ENCODE measurements around the gene ASXL2. TPM values are rescaled to one million over a fixed set of nuclear protein-coding genes. Genes with fewer than 3 reads are reported as not detected.
"Not testable (repeated sequence)": the region's sequence is repeated elsewhere in the genome, so short reads cannot be mapped to it uniquely, and the experiment has no call there.

ASXL2 gene
- total RNA-seq, 2 donors from 2014 or later: 31.8 to 40.2 TPM

GRCh38 chr2:25709349-25709748, 168.9 kb downstream of the ASXL2 start:
- Mint-ChIP-seq H3K36me3 (no peaks in the 10 kb centered on the region), H3K9me3 (no peaks in the 10 kb centered on the region), H3K27ac (no peak overlapping the region)
- DNase-seq (ENCODE audit: low spot score in 2 of 2) (no peak), ATAC-seq (no peak)

GRCh38 chr2:25707927-25708590, 170.2 kb downstream of the ASXL2 start:
- ATAC-seq (peak in 1 of 2 donors; percentile 14), DNase-seq (ENCODE audit: low spot score in 2 of 2) (no peak)
- Mint-ChIP-seq H3K27ac (no peak overlapping the region), H3K36me3 (no peaks in the 10 kb centered on the region), H3K9me3 (no peaks in the 10 kb centered on the region)

GRCh38 chr2:25705575-25705974, 172.7 kb downstream of the ASXL2 start:
- not testable (repeated sequence) for ATAC-seq

GRCh38 chr2:25701801-25702200, 176.5 kb downstream of the ASXL2 start:
- DNase-seq (ENCODE audit: low spot score in 2 of 2): no peak
- no peak for ATAC-seq
- no peaks in the 10 kb centered on the region for H3K36me3 Mint-ChIP-seq
- no peaks in the 10 kb centered on the region for H3K9me3 Mint-ChIP-seq
- H3K27ac Mint-ChIP-seq: no peak overlapping the region

More at GRCh38 chr2:25705575-25705974, 172.7 kb downstream of the ASXL2 start:
- not testable (repeated sequence) for H3K9me3 Mint-ChIP-seq; H3K27ac Mint-ChIP-seq; H3K36me3 Mint-ChIP-seq; DNase-seq (ENCODE audit: low spot score in 2 of 2)

GRCh38 chr2:25700221-25700660, 178.0 kb downstream of the ASXL2 start:
- DNase-seq (ENCODE audit: low spot score in 2 of 2) (peak in 1 of 2 donors; percentile 26), ATAC-seq (no peak)
- no peak overlapping the region for H3K27ac Mint-ChIP-seq
- no peaks in the 10 kb centered on the region for H3K9me3 Mint-ChIP-seq
- H3K36me3 Mint-ChIP-seq: no peaks in the 10 kb centered on the region

- Mint-ChIP-seq H3K27ac (no peak overlapping the region), H3K36me3 (no peaks in the 10 kb centered on the region), H3K9me3 (no peaks in the 10 kb centered on the region)
- no peak for DNase-seq (ENCODE audit: low spot score in 2 of 2)
- ATAC-seq: no peak
These were observed 179.1 kb downstream of the ASXL2 start for GRCh38 chr2:25699216-25699615.

GRCh38 chr2:25698752-25699151, 179.5 kb downstream of the ASXL2 start:
- no peak overlapping the region for H3K27ac Mint-ChIP-seq
- H3K9me3 Mint-ChIP-seq: no peaks in the 10 kb centered on the region
- DNase-seq (ENCODE audit: low spot score in 2 of 2): no peak
- no peaks in the 10 kb centered on the region for H3K36me3 Mint-ChIP-seq
- ATAC-seq: peak; percentile 28 to 71

- ATAC-seq (no peak), DNase-seq (ENCODE audit: low spot score in 2 of 2) (no peak)
- no peak overlapping the region for H3K27ac Mint-ChIP-seq
- no peaks in the 10 kb centered on the region for H3K9me3 Mint-ChIP-seq
- H3K36me3 Mint-ChIP-seq: no peaks in the 10 kb centered on the region
These were observed 180.5 kb downstream of the ASXL2 start for GRCh38 chr2:25697559-25698341.

GRCh38 chr2:25692737-25693445, 185.4 kb downstream of the ASXL2 start:
- Mint-ChIP-seq H3K36me3 (no peaks in the 10 kb centered on the region), H3K9me3 (no peaks in the 10 kb centered on the region), H3K27ac (no peak overlapping the region)
- ATAC-seq (no peak), DNase-seq (ENCODE audit: low spot score in 2 of 2) (no peak)

GRCh38 chr2:25692143-25692542, 186.1 kb downstream of the ASXL2 start:
- Mint-ChIP-seq H3K9me3 (no peaks in the 10 kb centered on the region), H3K36me3 (no peaks in the 10 kb centered on the region), H3K27ac (no peak overlapping the region)
- no peak for ATAC-seq
- DNase-seq (ENCODE audit: low spot score in 2 of 2): no peak

GRCh38 chr2:25690058-25690457, 188.2 kb downstream of the ASXL2 start:
- no peaks in the 10 kb centered on the region for H3K9me3 Mint-ChIP-seq
- H3K36me3 Mint-ChIP-seq: no peaks in the 10 kb centered on the region
- no peak overlapping the region for H3K27ac Mint-ChIP-seq
- DNase-seq (ENCODE audit: low spot score in 2 of 2) (no peak), ATAC-seq (peak in 1 of 2 donors; percentile 40)

- Mint-ChIP-seq H3K36me3 (no peaks in the 10 kb centered on the region), H3K9me3 (no peaks in the 10 kb centered on the region), H3K27ac (no peak overlapping the region)
- DNase-seq (ENCODE audit: low spot score in 2 of 2) (no peak), ATAC-seq (no peak)
These were observed 190.1 kb downstream of the ASXL2 start for GRCh38 chr2:25688236-25688635.

GRCh38 chr2:25685741-25686140, 192.5 kb downstream of the ASXL2 start:
- DNase-seq (ENCODE audit: low spot score in 2 of 2) (no peak), ATAC-seq (no peak)
- Mint-ChIP-seq H3K27ac (no peak overlapping the region), H3K9me3 (no peaks in the 10 kb centered on the region), H3K36me3 (no peaks in the 10 kb centered on the region)

GRCh38 chr2:25684577-25685473, 193.5 kb downstream of the ASXL2 start:
- H3K27ac Mint-ChIP-seq: no peak overlapping the region
- ATAC-seq (no peak), DNase-seq (ENCODE audit: low spot score in 2 of 2) (no peak)
- H3K9me3 Mint-ChIP-seq: no peaks in the 10 kb centered on the region
- H3K36me3 Mint-ChIP-seq: no peaks in the 10 kb centered on the region

Measured in activated naive CD4-positive, alpha-beta T cell treated with anti-CD3 and anti-CD28 coated beads, Interleukin-2, amount 50 U/mL, for 72 hours (primary cell).